H9 (cell line): ENCODE data around the gene KAZN. TPM values are rescaled to one million over a fixed set of nuclear protein-coding genes. Genes with fewer than 3 reads are reported as not detected.

Experiments used
- DNase-seq: peaks from one replicate; pipeline ENCODE4 v3.0.0-alpha.2; 2017
- H2AFZ ChIP-seq: one replicate; pipeline ENCODE4 v1.6.1; 2013; ENCODE audit warnings: mild to moderate bottlenecking, low read length, control low read depth, moderate library complexity
- H2AK5ac ChIP-seq: 2 replicates; pipeline ENCODE4 v1.6.1; 2013; ENCODE audit warnings: low read length, control low read depth, mixed read lengths; ENCODE audit not compliant: insufficient read length
- H2BK120ac ChIP-seq: one replicate; pipeline ENCODE4 v1.6.1; 2013; ENCODE audit warnings: low read depth, mild to moderate bottlenecking, low read length, control low read depth, inconsistent platforms; ENCODE audit not compliant: poor library complexity, severe bottlenecking
- H2BK12ac ChIP-seq: 2 replicates; pipeline ENCODE4 v1.6.1; 2013; ENCODE audit warnings: low read length, control low read depth, mixed read lengths, low read depth; ENCODE audit not compliant: insufficient read length
- H2BK15ac ChIP-seq: 2 replicates; pipeline ENCODE4 v1.6.1; 2013; ENCODE audit warnings: low read depth, low read length, control low read depth
- H2BK20ac ChIP-seq: one replicate; pipeline ENCODE4 v1.6.1; 2013; ENCODE audit warnings: low read depth, mild to moderate bottlenecking, low read length, control low read depth, inconsistent platforms; ENCODE audit not compliant: poor library complexity, severe bottlenecking
- H2BK5ac ChIP-seq: 2 replicates; pipeline ENCODE4 v1.6.1; 2013; ENCODE audit warnings: low read length, control low read depth, mixed read lengths; ENCODE audit not compliant: insufficient read length
- H3K14ac ChIP-seq: 2 replicates; pipeline ENCODE4 v1.6.1; 2013; ENCODE audit warnings: low read length, control low read depth; ENCODE audit not compliant: insufficient read depth
- H3K18ac ChIP-seq: 2 replicates; pipeline ENCODE4 v1.6.1; 2013; ENCODE audit warnings: low read depth, mild to moderate bottlenecking, mixed read lengths, low read length, control low read depth; ENCODE audit not compliant: insufficient read length
- H3K23ac ChIP-seq: 2 replicates; pipeline ENCODE4 v1.6.1; 2013; ENCODE audit warnings: low read length, control low read depth, mixed read lengths, low read depth; ENCODE audit not compliant: insufficient read length
- H3K23me2 ChIP-seq: 2 replicates; pipeline ENCODE4 v1.6.1; 2013; ENCODE audit warnings: low read depth, mild to moderate bottlenecking, mixed read lengths, low read length, control low read depth; ENCODE audit not compliant: insufficient read length, poor library complexity, severe bottlenecking
- H3K27ac ChIP-seq: 2 replicates; pipeline ENCODE4 v1.5.1; 2013; ENCODE audit warnings: low read length, control low read depth, mixed read lengths, low read depth; ENCODE audit not compliant: insufficient read length
- H3K27me3 ChIP-seq: 2 replicates; pipeline ENCODE4 v1.6.1; 2013; ENCODE audit warnings: low read length, control low read depth, inconsistent platforms; ENCODE audit not compliant: insufficient read depth
- H3K4ac ChIP-seq: 2 replicates; pipeline ENCODE4 v1.6.1; 2013; ENCODE audit warnings: low read depth, mild to moderate bottlenecking, control low read depth, inconsistent platforms, low read length, moderate library complexity
- H3K4me1 ChIP-seq: 2 replicates; pipeline ENCODE4 v1.6.1; 2013; ENCODE audit warnings: low read length, control low read depth, inconsistent platforms; ENCODE audit not compliant: insufficient read depth
- H3K4me2 ChIP-seq: 2 replicates; pipeline ENCODE4 v1.6.1; 2013; ENCODE audit warnings: low read length, control low read depth, mixed read lengths; ENCODE audit not compliant: insufficient read length, insufficient read depth
- H3K56ac ChIP-seq: 2 replicates; pipeline ENCODE4 v1.6.1; 2013; ENCODE audit warnings: low read depth, mild to moderate bottlenecking, mixed read lengths, low read length, control low read depth; ENCODE audit not compliant: insufficient read length
- H3K79me1 ChIP-seq: 2 replicates; pipeline ENCODE4 v1.6.1; 2013; ENCODE audit warnings: low read depth, mild to moderate bottlenecking, moderate library complexity, low read length, control low read depth, inconsistent platforms; ENCODE audit not compliant: insufficient read depth, poor library complexity, severe bottlenecking
- H3K79me2 ChIP-seq: 2 replicates; pipeline ENCODE4 v1.6.1; 2013; ENCODE audit warnings: low read length, control low read depth, inconsistent platforms; ENCODE audit not compliant: insufficient read depth
- H3K9ac ChIP-seq: 2 replicates; pipeline ENCODE4 v1.6.1; 2013; ENCODE audit warnings: low read length, control low read depth, mixed read lengths; ENCODE audit not compliant: insufficient read length; ENCODE audit errors: extremely low read depth
- H3K9me3 ChIP-seq: one replicate; pipeline ENCODE4 v1.6.1; 2013; ENCODE audit warnings: low read depth, low read length, inconsistent platforms; ENCODE audit not compliant: control insufficient read depth
- H3T11ph ChIP-seq: one replicate; pipeline ENCODE4 v1.6.1; 2013; ENCODE audit warnings: mild to moderate bottlenecking, low read length, control low read depth, inconsistent platforms
- H4K20me1 ChIP-seq: one replicate; pipeline ENCODE4 v1.6.1; 2013; ENCODE audit not compliant: control insufficient read depth, insufficient read length, insufficient read depth
- H4K5ac ChIP-seq: 2 replicates; pipeline ENCODE4 v1.6.1; 2013; ENCODE audit warnings: low read depth, mild to moderate bottlenecking, mixed read lengths, low read length, control low read depth; ENCODE audit not compliant: insufficient read length
- H4K8ac ChIP-seq: replicated peaks from 2 replicates; pipeline ENCODE4 v1.6.1; 2013; ENCODE audit warnings: low read length, control low read depth, mixed read lengths, low read depth; ENCODE audit not compliant: insufficient read length
- H4K91ac ChIP-seq: 2 replicates; pipeline ENCODE4 v1.6.1; 2013; ENCODE audit warnings: low read depth, mild to moderate bottlenecking, moderate library complexity, mixed read lengths, low read length, control low read depth; ENCODE audit not compliant: insufficient read length
- H3K27ac Mint-ChIP-seq, 3 experiments: 2 replicates in 2 of 3; 3 replicates in 1 of 3; pipeline ENCODE4 v1.8.0; 2020 to 2021; ENCODE audit warnings: mixed read lengths in 3 of 3, mild to moderate bottlenecking in 1 of 3, moderate library complexity in 1 of 3
- H3K27me3 Mint-ChIP-seq: 2 replicates; pipeline ENCODE4 v1.8.0; 2021; ENCODE audit warnings: low read depth, mild to moderate bottlenecking, moderate library complexity, mixed read lengths
- H3K36me3 Mint-ChIP-seq, 3 experiments: 2 replicates in 2 of 3; 3 replicates in 1 of 3; pipeline ENCODE4 v1.8.0; 2020 to 2021; ENCODE audit warnings: low read depth in 3 of 3, mixed read lengths in 3 of 3; ENCODE audit not compliant: insufficient read depth in 1 of 3
- H3K4me1 Mint-ChIP-seq, 2 experiments: 2 replicates each; pipeline ENCODE4 v1.8.0; 2020; ENCODE audit warnings: mixed read lengths in 2 of 2
- H3K4me3 Mint-ChIP-seq, 2 experiments: 2 replicates in 1 of 2; 3 replicates in 1 of 2; pipeline ENCODE4 v1.8.0; 2020 to 2021; ENCODE audit warnings: mild to moderate bottlenecking in 2 of 2, mixed read lengths in 2 of 2, moderate library complexity in 1 of 2
- H3K9me3 Mint-ChIP-seq, 2 experiments: 2 replicates in 1 of 2; 3 replicates in 1 of 2; pipeline ENCODE4 v1.8.0; 2020; ENCODE audit warnings: mild to moderate bottlenecking in 2 of 2, mixed read lengths in 2 of 2, moderate library complexity in 1 of 2
- CTCF ChIP-seq: fragments of 200-600 bp; sonication (generic); conservative IDR thresholded peaks from 3 replicates; pipeline ENCODE4 v1.8.0; 2021; ENCODE audit warnings: antibody characterized with exemption, mild to moderate bottlenecking
- WGBS: extraction: QIAGEN DNeasy Blood & Tissue Kit; methylation state at CpG from one replicate; pipeline ENCODE4 v1.1.7; 2013; ENCODE audit warnings: missing lambda C conversion rate, low lambda C conversion rate, mixed read lengths; ENCODE audit not compliant: insufficient read length; ENCODE audit errors: extremely low coverage; 5-methylcytosine and 5-hydroxymethylcytosine counted together
- total RNA-seq: library from RNA; stranded (reverse); gene quantifications from 2 replicates; pipeline ENCODE4 v1.2.1, GENCODE V29; 2021

KAZN gene
- total RNA-seq, 1 experiment from 2014 or later = 7.6 TPM

GRCh38 chr1:15028102-15028501 lies 429.6 kb downstream of the KAZN start:
- Histone ChIP-seq H3T11ph (no peak overlapping the region), H4K8ac (no peak overlapping the region), H2BK20ac (no peak overlapping the region), H2BK12ac (no peak overlapping the region), H2BK5ac (no peak overlapping the region), H3K9me3 (no peaks in the 10 kb centered on the region), H4K20me1 (peaks cover 2% of the 10 kb centered on the region), H4K5ac (no peak overlapping the region), H4K91ac (no peak overlapping the region), H2BK15ac (no peak overlapping the region), H3K79me2 (no peaks in the 10 kb centered on the region), H3K4ac (no peak overlapping the region), H3K56ac (no peak overlapping the region), H2BK120ac (no peak overlapping the region), H3K27me3 (no peaks in the 10 kb centered on the region), H3K18ac (no peak overlapping the region), H3K4me1 (peaks cover 9% of the 10 kb centered on the region; the same call in 1 of the 2 replicates), H3K4me2 (no peak overlapping the region), H3K14ac (no peak overlapping the region), H2AFZ (no peak overlapping the region), H3K23me2 (no peaks in the 10 kb centered on the region), H3K27ac (no peak overlapping the region), H2AK5ac (no peak overlapping the region), H3K9ac (no peak overlapping the region), H3K79me1 (no peaks in the 10 kb centered on the region), H3K23ac (no peak overlapping the region)
- peaks cover 4% of the 10 kb centered on the region for H3K27me3 Mint-ChIP-seq
- no CpG with 5 or more reads among the region's 6 CpGs for WGBS
- H3K4me3 Mint-ChIP-seq = no peak overlapping the region
- H3K4me1 Mint-ChIP-seq = peaks cover 28 to 33% of the 10 kb centered on the region in 2 experiments
- H3K36me3 Mint-ChIP-seq = no peaks in the 10 kb centered on the region
- DNase-seq = no peak
- no peak for TF ChIP-seq CTCF
- H3K9me3 Mint-ChIP-seq = no peaks in the 10 kb centered on the region
- H3K27ac Mint-ChIP-seq = no peak overlapping the region; a peak in 1 of 7 replicates
